ENCODE results near the gene TOR2A. TPM values are rescaled to one million over a fixed set of nuclear protein-coding genes. Genes with fewer than 3 reads are reported as not detected.

TOR2A gene
- total RNA-seq, 1 experiment from 2014 or later = 14.4 TPM

- Mint-ChIP-seq H3K27me3 (ENCODE audit: low read depth) (no peaks in the 10 kb centered on the region), H3K27ac (no peak overlapping the region), H3K9me3 (no peaks in the 10 kb centered on the region), H3K36me3 (no peaks in the 10 kb centered on the region), H3K4me3 (no peak overlapping the region), H3K4me1 (peaks cover 14% of the 10 kb centered on the region)
- no peak for DNase-seq (ENCODE audit: low spot score)
- no peak for ATAC-seq
- CTCF ChIA-PET = interaction anchor here (0.8 to 1.6 kb wide), 5 partner anchors 13 to 232 kb away, joined by 3 to 16 read pairs (median 3); partner anchors contain the start of gene TOR2A
- TF ChIP-seq JAZF1 (CRISPR knock-in tag; IDR thresholded peaks at IDR 0.05) (no peak), SMAD4 (CRISPR knock-in tag; IDR thresholded peaks at IDR 0.05) (no peak), NFE2L1 (CRISPR knock-in tag; IDR thresholded peaks at IDR 0.05) (no peak), CREB1 (CRISPR knock-in tag; IDR thresholded peaks at IDR 0.05) (no peak), NR3C1 (CRISPR knock-in tag; conservative IDR thresholded peaks at IDR 0.05; ENCODE audit: low read depth) (no peak), MYBL2 (CRISPR knock-in tag; IDR thresholded peaks at IDR 0.05) (no peak), ETV6 (CRISPR knock-in tag; IDR thresholded peaks at IDR 0.05) (no peak), CDX4 (CRISPR knock-in tag; IDR thresholded peaks at IDR 0.05; ENCODE audit: borderline replicate concordance) (no peak), NR1H2 (CRISPR knock-in tag; IDR thresholded peaks at IDR 0.05) (no peak), MXD4 (CRISPR knock-in tag; IDR thresholded peaks at IDR 0.05; ENCODE audit: borderline replicate concordance) (no peak), ZNF671 (CRISPR knock-in tag; IDR thresholded peaks at IDR 0.05) (no peak), E2F1 (CRISPR knock-in tag; IDR thresholded peaks at IDR 0.05) (no peak), ZNF396 (CRISPR knock-in tag; IDR thresholded peaks at IDR 0.05; ENCODE audit: borderline replicate concordance) (no peak), GTF2I (CRISPR knock-in tag; conservative IDR thresholded peaks at IDR 0.05) (no peak), ZBTB21 (CRISPR knock-in tag; IDR thresholded peaks at IDR 0.05; ENCODE audit: borderline replicate concordance) (no peak)
- POLR2A ChIA-PET = no interaction called here
These were observed 13.7 kb downstream of the TOR2A start for GRCh38 chr9:127721391-127721821.

DNA sequence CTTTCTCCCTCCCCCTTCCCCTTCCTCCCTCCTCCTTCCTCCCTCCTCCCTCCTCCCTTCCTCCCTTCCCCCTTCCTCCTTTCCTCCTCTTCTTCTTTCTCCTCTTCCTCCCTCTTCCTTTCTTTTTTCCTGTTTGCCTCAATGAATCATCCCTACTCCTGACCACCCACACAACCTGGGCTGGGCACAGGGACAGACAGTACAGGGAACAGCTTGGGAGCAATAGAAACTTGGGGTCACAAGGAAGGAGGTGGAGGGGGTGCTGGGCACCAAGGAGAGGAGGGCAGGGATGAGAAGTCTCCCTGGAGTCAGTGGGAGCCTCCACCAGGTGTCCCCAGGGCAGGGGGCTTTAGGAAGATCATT lies 14.2 kb downstream of the TOR2A start:
- Mint-ChIP-seq H3K27ac (no peak overlapping the region), H3K4me3 (no peak overlapping the region), H3K27me3 (ENCODE audit: low read depth) (no peaks in the 10 kb centered on the region), H3K36me3 (no peaks in the 10 kb centered on the region), H3K4me1 (peaks cover 20% of the 10 kb centered on the region), H3K9me3 (no peaks in the 10 kb centered on the region)
- no peak for TF ChIP-seq ZNF232 (CRISPR knock-in tag; IDR thresholded peaks at IDR 0.05)
- no peak for TF ChIP-seq FOXK1 (CRISPR knock-in tag; IDR thresholded peaks at IDR 0.05)
- TF ChIP-seq ELF4 (CRISPR knock-in tag; IDR thresholded peaks at IDR 0.05; ENCODE audit: low read depth) = no peak
- no peak for TF ChIP-seq ATF1 (CRISPR knock-in tag; IDR thresholded peaks at IDR 0.05)
- TF ChIP-seq ZNF263 (CRISPR knock-in tag; IDR thresholded peaks at IDR 0.05; ENCODE audit: low read depth) = peak; percentile 56; the same call in 1 of the 2 replicates
- TF ChIP-seq ZNF671 (CRISPR knock-in tag; IDR thresholded peaks at IDR 0.05) = no peak
- ATAC-seq (no peak), DNase-seq (ENCODE audit: low spot score) (no peak)
- POLR2A ChIA-PET = no interaction called here
- CTCF ChIA-PET = interaction anchor here (0.9 to 7.3 kb wide), 2 partner anchors 14 to 27 kb away, joined by 3 to 73 read pairs; partner anchors contain the start of gene TOR2A

DNA sequence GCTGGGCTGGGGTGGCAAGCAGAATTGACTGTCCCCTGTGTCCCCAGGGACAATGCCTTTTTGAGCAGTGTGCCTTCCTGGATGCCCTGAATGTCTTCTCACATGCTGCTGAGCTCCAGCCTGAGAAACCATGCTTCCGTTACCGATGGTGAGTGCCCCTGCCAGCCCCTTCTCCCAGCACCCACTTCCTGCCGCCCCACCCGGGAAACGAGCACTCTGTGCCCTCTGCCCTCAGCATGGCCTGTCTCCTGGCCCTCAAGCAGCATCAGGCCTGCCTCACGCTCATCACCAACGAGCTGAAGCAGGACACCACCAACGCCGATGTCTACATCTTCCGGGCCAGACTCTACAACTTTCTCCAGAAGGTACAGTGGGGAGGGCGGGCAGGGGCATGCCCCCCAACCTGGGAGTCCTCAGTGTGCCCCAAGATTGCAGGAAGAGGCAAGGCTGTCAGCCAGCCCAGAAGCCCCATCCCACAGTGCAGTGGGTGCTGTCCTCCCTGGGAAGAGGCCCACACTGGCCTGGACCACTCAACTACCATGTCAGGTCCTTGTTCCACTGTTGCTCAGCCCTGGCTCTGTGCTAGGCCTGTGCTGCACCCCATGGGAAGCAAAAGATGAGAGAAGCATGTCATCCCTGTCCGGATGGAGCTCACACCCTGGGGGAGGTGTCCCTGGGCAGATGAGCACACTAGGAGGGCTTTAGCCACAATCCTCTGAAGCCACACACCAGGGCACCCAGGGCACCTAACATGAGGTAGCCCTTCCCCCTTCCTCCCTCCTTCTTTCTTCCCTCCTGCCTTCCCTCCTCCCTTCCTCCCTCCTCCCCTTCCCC lies 14.8 kb downstream of the TOR2A start:
- ChIA-PET POLR2A (no interaction called here), CTCF (interaction anchor here (7.3 kb wide), 1 partner anchor 14 kb away, joined by 73 read pairs; the partner anchor contains the start of gene TOR2A)
- Mint-ChIP-seq H3K9me3 (no peaks in the 10 kb centered on the region), H3K27me3 (ENCODE audit: low read depth) (no peaks in the 10 kb centered on the region), H3K27ac (no peak overlapping the region), H3K36me3 (no peaks in the 10 kb centered on the region), H3K4me3 (no peak overlapping the region), H3K4me1 (peaks cover 20% of the 10 kb centered on the region)
- no peak for DNase-seq (ENCODE audit: low spot score)
- ATAC-seq = no peak
- no peak for TF ChIP-seq USF2 (CRISPR knock-in tag; IDR thresholded peaks at IDR 0.05)
- TF ChIP-seq ZNF532 (CRISPR knock-in tag; IDR thresholded peaks at IDR 0.05; ENCODE audit: borderline replicate concordance) = no peak
- TF ChIP-seq SOX15 (CRISPR knock-in tag; IDR thresholded peaks at IDR 0.05) = no peak
- TF ChIP-seq ATF2 (CRISPR knock-in tag; IDR thresholded peaks at IDR 0.05; ENCODE audit: borderline replicate concordance, low read depth) = no peak
- TF ChIP-seq TEAD4 (CRISPR knock-in tag; IDR thresholded peaks at IDR 0.05) = no peak
- TF ChIP-seq RORB (CRISPR knock-in tag; IDR thresholded peaks at IDR 0.05) = no peak
